GM12874 (cell line): ENCODE measurements around the gene GNL3.

Source experiments
- CTCF ChIP-seq: IDR thresholded peaks from 2 replicates; pipeline ENCODE4 v1.5.1; 2011; ENCODE audit warnings: low read depth, mild to moderate bottlenecking, control low read depth, low read length, moderate library complexity; ENCODE audit not compliant: insufficient read depth

The GNL3 gene

GRCh38 chr3:52679811-52680210 is 6.0 kb upstream of the GNL3 start:
- TF ChIP-seq CTCF: no peak

- no peak for TF ChIP-seq CTCF
Observed at GRCh38 chr3:52681596-52681995, 4.2 kb upstream of the GNL3 start.

GRCh38 chr3:52682016-52682415 is 3.8 kb upstream of the GNL3 start:
- 0 out of 2 replicates have a peak, but pooled peaks have one; percentile 5 for TF ChIP-seq CTCF

GRCh38 chr3:52683611-52684010 is 2.2 kb upstream of the GNL3 start:
- no peak for TF ChIP-seq CTCF

DNA sequence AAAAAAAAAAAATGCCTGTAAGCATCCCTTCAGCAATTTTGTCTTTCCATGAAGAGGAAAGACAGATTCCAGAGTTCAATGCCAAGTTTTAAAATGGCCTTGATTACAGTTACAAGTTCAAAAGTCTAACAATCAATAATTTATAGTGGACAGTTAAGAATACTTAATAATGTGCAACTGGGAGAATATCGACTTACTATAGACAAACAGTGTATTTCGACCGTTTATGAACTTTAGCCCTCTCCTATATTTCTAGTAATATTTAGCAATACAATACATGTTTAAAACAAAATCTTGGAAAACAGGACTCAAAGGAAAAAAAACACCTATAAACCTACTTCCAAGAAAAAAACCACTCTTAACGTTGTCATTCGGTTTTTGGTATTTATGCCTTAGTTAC is 1.6 kb upstream of the GNL3 start:
- no peak for TF ChIP-seq CTCF

- no peak for TF ChIP-seq CTCF
Observed at GRCh38 chr3:52685285-52685708, 535 bp upstream of the GNL3 start.

DNA sequence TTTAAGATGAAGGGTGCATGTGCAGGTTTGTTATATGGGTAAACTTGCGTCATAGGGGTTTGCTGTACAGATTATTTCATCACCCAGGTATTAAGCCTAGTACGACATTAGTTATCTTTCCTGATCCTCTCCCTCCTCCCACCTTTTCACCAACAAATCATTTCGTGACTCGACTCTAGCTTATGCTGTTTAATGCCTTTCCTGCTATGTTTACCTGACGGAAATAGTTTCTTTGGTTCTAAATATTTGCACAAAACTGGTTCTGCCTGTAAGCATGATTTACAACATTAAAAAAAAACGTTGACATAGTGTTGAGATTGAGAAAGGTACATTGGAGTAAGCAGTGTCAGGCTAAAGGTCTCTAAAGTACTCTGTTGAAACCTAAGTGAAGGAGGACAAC is 2.4 kb downstream of the GNL3 start:
- TF ChIP-seq CTCF: no peak

GRCh38 chr3:52689151-52689550 is 3.3 kb downstream of the GNL3 start:
- TF ChIP-seq CTCF: no peak
